Dermis blood vessel endothelial cell (primary cell): ENCODE results near the gene GPR55. TPM values are rescaled to one million over a fixed set of nuclear protein-coding genes. Genes with fewer than 3 reads are reported as not detected.
"Not testable (repeated sequence)": the region's sequence is repeated elsewhere in the genome, so short reads cannot be mapped to it uniquely, and the experiment has no call there.

ENCODE experiments used
- DNase-seq: peaks from one replicate; pipeline ENCODE4 v3.0.0; 2010
- total RNA-seq: library from RNA; depleted of rRNA; stranded (reverse); fragments of >200 nt; gene quantifications from 2 replicates; pipeline ENCODE4 v1.2.3, GENCODE V29; 2014

GPR55 gene, protein sequence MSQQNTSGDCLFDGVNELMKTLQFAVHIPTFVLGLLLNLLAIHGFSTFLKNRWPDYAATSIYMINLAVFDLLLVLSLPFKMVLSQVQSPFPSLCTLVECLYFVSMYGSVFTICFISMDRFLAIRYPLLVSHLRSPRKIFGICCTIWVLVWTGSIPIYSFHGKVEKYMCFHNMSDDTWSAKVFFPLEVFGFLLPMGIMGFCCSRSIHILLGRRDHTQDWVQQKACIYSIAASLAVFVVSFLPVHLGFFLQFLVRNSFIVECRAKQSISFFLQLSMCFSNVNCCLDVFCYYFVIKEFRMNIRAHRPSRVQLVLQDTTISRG
- total RNA-seq: not detected in 2 replicates

DNA sequence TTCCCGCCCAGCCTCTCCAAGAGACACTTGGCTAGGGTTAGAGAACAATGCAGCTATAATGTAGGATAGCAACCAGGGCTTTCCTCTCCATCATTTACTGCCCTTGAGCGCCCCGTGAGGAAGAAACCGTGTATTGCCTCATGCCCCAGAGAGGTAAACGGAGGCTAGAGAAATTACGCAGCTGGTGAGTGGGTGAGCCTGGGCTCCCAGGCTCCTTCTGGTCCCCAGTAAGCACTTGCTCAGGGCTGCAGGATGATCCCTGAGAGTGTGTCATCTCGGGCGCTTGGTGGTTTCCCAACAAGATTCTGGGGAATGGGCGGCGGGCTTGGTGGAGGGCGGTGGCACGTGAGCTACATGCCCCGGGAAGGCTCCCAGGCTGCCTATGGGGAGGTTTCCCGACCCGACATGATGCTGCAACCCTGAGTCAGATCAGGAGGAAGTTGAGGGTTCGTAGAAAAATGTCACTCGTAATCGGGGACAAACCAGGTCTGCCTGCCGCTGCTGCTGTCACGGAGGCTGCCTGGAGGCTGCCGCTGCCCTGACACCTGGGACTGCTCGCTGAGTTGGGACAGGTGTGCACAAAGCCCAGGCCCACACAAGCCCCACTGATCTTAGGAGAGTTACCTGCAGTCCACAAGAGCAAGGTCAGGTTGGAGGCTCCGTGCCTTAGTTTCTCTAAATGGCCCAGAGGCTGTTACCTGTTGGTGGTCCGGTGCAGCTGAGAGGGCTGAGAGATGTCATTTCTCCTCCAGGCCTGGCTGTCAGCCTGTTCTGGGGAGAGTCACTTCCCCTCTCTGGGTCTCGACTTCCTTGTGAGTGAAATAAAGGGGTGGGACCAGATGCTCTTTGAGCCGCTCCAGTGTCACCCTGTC, at the start of gene GPR55:
Gene GPR55 (minus strand): TSS at position 773 of the 872 bp plus-strand sequence. CDS start 14,280 bp downstream, outside the sequence.
- peak; percentile 6 for DNase-seq

DNA sequence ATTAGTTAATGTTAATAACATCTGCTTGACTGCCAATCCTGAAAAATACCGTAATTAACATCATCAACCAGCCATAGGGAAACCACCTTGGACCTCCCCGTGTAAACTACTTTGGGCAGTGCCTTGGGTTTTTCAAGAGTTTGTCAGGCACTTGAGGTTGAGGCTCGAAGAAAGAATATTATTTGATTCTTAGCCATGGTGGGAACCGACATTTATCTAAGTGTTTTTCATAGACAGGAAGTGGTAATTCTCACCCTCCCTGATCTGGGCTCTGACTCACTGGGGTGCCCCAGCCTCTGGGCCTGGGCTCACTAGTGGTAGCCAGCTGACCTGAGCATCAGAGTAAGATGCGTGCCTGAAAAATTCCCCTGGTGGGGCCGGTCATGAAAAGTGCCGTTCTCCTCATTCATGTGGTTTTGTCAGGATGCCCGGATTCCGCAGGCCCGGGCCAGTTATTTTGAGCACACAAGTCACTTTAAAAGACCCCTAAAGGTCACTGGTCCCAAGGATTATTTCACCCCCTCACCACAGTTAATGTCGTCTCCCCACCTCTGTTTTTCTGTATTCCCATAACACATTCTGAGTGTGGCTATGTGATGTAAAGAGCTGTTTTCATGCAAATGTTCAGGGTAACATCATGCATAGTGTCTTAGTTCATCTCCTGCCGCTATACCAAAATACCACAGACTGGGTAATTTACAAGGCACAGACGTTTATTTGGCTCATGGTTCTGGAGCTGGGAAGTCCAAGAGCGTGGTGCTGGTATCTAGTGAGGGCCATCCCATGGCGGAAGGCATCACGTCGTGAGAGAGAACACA, 49.3 kb upstream of the GPR55 start:
- DNase-seq: no peak

DNA sequence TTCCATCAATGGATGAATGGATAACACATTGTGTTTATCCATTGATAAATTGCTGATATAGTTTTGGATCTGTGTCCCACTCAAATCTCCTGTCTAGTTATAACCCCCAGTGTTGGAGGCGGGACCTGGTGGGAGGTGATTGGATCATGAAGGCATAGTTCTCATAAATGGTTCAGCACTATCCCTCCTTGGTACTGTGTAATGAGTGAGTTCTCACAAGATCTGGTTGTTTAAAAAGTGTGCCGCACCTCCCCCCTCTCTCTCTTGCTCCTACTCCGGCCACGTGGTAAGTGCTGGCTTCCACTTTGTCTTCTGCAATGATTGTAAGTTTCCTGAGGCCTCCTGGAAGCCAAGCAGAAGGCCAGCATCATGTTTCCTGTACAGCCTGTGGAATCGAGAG, 47.0 kb upstream of the GPR55 start:
- no peak for DNase-seq

DNA sequence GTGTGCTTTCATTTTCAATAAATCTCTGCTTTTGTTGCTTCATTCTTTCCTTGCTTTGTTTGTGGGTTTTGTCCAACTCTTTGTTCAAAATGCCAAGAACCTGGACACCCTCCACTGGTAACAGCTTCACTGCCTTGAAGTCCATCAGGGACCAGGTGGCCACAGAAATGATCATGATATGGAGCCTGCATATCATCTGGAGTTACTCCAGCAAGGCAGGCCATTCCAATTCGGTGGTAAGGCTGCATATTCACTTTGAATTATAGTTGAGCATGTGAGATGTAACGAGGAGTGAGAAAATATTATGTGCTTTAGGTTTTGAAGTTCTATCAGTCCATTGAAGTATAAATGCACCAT, 44.6 kb upstream of the GPR55 start:
- DNase-seq: no peak

DNA sequence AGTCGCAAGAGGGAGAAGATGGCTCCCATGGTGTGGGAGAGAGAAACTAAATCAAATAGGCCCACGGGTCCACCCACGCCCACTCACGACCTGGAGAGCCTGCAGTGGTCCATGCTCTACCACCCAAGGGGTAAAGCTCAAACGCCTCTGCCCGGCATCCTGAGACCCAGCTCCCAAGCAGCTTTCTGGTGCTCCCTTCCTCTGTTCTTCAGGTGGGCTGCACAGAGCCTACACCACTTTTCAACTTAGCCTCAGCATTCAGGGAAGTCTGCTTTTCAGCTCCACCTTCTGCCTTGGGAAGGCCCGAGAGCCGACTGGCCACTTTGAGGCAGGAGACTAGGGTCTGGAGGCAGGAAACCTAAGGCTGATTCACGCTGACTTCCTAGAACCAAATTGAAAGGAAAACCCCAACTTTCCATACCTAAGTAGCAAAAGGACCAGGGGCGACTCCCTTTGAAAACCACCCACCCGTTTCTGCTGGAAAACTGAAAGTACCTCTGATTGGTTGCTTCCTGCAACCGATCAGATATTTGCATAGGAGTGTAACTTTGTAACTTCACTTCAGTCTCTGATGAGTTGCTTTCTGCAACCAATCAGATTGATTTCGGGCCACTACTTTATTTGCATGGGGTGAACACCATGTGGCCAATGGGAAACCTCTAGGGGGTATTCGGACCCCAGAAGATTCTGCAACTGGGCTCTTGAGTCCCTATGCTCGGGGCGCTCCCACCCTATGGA, 44.0 kb upstream of the GPR55 start:
- DNase-seq: no peak

DNA sequence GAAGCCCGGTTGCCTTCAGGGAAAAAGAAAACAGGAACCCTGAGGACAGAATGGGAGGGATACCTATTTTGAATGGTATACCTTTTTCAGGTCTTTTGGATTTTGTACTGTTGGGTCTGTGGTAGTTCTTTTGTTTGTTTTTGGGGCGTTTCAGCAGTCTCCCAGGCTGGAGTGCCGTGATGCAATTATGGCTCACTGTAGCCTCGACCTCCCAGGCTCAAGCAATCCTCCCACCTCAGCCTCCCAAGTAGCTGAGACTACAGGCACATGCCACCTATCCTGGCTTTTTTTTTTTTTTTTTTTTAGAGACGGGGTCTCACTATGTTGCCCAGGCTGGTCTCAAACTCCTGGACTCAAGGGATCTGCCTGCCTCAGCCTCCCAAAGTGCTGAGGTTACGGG, 43.3 kb upstream of the GPR55 start:
- DNase-seq: not testable (repeated sequence)

DNA sequence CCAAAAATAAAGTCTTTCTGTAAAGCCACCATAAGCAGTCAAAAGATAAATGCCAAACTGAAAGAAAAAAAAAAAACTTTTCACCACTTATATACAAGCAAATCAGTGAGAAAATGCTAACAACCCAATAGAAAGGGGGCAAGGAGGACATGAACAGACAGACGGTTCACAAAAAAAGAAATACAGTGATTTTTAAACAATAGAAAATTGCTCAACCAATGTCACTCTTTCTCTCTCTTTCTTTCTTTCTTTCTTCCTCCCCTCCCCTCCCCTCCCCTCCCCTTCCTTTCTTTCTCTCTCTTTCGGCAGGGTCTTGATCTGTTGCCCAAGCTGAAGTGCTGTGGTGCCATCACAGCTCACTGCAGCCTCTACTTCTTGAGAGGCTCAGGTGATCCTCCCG, 42.1 kb upstream of the GPR55 start:
- DNase-seq: no peak

DNA sequence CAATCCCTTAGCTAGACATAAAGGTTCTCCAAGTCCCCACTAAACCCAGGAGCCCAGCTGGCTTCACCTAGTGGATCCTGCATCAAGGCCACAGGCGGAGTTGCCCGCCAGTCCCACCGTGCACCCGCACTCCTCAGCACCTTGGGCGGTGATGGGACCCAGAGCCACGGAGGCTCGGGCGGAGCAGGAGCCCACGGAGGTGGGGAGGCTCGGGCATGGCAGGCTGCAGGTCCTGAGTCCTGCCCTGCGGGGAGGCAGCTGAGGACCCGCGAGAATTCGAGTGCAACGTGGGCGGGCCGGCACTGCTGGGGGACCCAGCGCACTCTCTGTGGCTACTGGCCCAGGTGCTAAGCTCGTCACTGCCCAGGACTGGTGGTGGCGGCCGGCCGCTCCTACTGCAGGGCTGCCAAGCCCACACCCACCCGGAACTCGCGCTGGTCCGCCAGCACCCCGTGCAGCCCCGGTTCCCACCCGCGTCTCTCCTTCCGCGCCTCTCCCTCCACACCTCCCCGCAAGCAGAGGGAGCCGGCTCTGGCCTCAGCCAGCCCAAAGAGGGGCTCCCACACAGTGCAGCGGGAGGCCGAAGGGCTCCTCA, 39.2 kb upstream of the GPR55 start:
- no peak for DNase-seq

DNA sequence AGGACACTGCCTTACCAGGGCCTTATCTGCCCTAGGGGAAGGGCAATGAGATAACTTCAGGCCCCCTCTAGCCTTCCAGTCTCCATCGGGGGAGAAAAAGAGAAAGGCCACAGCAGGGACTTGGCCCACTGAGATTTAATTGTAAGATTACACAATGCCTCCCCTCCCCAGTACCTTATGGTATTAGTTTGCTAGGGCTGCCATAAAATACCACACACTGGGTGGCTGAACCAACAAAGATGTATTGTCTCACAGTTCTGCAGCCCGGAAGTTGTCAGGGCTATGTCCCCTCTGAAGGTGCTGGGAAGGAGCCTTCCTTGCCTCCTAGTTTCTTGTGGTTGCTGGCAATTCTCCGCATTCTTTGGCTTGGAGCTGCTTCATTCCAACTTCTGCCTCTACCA, 36.0 kb upstream of the GPR55 start:
- no peak for DNase-seq

DNA sequence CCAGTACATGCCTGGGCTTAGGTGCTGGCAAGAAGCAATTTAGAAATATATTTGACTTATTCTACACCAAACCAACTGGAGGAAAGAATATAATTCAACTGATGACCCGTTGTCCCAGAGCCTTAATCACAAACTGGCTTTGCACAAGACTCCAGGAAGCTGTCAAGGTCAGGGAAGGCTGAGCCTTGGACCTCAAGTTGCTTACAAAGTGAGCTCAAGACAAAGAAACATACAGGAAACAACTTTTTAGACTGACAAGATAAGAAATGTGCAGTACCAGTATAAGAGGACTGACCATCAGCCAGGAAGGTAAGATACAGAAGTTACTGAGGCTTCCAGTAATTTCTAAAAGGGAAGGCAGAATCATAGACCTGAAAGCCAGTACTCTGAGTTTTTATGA, 35.0 kb upstream of the GPR55 start:
- DNase-seq: no peak

DNA sequence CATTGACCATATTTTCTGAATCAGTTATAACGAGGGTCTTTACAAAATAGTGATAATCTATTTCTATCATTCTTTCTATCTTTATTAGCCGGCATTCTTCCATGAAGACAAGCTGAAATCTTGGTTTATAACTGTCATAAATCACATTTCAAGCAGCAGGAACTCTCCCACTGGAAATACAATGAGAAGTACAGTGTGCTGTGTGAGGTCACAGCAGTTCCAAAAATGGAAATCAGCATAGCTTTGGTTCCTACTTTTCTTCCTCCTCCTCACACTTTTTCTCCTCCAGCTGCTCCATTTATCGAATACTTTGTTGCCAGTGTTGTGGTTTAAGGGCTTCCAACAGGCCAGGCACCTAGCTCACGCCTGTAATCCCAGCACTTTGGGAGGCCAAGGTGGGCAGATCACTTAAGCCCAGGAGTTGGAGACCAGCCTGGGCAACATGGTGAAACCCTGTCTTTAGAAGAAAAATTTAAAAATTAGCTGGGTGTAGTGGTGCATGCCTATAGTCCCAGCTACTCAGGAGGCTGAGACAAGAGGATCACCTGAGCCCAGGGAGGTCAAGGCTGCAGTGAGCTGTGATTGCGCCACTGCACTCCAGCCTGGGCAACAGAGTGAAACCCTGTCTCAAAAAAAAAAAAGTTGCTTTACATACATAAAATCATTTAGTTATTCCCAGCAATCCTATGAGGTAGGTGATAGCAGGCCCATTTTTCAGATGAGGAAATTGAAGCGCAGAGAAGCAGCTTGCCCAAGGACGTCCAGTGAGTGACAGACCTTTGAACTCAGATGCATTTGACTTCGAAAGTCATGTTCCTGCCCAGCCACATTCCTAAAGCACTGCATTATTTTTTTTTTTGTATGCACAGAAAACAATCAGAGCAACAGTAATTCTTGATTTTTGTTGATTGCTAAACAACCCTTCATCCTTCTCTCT, 34.0 kb upstream of the GPR55 start:
- no peak for DNase-seq

DNA sequence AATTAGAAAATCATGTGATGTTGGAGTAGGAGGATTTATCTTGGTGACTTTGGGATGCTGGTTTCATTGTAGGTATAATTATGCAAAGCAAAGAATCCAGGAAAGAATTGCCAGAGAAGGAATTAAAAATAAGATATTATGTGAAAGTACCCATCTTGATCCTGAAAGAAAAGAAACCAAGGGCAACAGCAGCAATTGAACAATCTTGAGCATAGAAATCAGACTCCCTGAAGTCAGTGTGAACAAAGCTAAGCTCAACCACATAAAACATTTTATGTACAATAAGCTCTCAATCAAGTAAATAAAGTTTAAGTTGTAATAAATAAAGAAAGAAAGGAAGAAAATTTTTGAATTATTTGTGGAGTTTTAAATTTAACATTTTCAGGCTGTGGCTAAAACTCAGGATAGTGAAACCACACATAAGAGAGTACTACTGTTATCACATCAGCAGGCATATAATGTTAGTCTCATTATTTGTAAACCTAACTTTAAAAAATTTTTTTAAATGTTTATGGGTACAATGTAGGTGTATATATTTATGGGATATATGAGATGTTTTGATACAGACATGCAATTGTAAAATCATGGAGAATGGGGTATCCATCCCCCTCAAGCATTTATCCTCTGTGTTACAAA, 32.8 kb upstream of the GPR55 start:
- no peak for DNase-seq

DNA sequence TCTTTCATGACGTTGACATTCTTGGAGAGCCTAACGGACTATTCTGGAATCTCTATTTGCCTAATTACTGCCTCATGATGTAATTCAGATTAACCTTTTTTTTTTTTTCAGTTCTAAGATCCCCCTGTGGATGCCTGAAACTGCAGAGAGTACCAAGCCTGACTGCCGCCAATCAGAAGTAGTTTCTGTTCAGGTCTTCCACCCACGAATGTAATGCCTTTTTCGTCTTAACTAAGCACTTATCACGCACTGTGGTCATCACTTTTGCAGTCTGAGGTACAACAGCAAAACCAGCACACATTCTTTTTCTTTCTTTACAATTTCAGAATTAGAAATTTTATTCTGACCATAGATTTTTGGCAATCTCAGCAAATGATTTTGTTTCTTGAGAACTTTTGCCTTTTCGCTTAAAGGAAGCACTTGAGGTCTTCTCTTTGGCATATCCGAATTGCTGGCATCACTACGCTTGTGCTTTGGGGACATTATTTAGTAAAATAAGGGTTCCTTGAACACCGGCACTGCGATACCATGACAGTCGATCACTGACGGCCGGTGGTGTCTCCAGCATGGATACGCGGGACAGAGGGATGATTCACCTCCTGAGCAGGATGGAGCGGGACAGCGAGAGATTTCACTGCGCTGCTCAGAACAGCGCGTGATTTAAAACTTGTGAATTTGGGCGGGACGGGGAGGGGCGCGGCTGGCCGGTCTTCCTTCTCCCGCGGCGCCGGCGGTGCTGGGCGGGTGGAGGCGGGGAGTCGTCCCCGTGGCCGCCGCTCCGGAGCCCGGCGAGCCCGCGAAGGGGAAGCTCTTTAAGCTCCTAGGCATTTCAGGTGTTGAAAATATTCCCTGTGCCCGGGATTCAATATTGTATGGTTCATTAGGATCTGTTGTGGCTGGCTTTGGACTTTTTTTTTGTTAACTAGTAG, 32.0 kb upstream of the GPR55 start:
- DNase-seq: peak; percentile 14

DNA sequence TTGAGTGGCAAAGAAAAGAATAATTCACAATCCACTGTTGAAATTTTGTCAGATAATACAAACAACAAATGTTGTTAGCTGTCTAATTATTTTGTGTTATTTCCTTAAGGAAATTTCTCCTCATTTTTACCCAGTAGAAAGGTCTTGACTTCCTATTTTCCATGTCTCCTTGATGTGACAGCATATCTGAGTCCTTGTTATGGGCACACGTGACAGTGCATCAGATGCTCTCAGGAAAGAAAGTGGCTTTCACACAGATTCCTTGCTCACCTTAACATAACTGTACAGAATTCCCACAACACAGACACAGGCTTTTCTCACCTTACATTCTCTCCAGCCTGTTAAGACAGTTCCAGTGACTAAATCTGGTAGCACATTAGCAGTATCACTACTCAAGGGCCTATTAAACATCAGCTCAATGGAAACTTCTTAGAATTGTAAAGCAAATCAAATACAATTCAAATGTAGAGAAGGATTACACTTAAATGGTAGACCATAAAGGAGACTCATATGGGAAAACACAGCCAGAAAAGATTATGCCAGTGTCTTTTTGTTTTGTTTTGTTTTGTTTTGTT, 30.2 kb upstream of the GPR55 start:
- DNase-seq: no peak

DNA sequence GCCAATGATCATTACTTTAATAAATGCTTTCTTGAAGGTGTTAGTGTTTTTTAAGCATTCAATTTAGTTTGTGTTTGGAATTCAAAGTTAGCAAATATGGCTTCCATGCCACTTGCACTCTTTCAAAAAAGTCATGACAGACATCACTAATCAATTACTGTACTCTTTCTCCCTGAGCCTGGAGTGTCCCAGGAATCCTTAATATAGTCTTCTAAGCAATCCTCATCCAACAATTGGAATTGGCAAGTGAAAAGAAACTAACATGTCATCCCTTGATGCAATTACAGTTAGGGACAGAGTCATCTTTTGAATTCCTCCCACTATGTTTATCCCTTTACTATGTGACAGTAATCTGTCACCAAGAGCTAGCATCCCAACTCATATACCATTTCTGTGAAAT, 29.7 kb upstream of the GPR55 start:
- no peak for DNase-seq

DNA sequence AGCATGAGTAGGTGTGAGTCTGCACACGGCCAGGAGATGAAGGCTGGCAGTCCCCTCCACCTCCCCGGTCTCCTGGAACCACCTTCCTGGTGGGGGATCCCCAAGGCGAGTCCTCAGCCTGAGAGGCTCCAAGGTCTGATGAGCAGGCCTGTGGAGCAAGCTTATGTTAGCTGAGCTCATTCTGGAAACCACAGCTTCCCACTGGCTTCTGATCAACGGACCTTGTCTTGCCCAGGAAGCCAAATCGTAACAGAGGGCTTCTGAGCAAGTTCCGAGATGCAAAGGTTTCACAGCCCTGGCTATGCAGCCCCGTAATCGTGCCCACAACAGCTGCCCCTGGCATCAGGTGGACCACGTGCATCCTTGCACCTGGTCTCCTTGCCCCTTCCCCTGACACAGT, 28.8 kb upstream of the GPR55 start:
- no peak for DNase-seq

DNA sequence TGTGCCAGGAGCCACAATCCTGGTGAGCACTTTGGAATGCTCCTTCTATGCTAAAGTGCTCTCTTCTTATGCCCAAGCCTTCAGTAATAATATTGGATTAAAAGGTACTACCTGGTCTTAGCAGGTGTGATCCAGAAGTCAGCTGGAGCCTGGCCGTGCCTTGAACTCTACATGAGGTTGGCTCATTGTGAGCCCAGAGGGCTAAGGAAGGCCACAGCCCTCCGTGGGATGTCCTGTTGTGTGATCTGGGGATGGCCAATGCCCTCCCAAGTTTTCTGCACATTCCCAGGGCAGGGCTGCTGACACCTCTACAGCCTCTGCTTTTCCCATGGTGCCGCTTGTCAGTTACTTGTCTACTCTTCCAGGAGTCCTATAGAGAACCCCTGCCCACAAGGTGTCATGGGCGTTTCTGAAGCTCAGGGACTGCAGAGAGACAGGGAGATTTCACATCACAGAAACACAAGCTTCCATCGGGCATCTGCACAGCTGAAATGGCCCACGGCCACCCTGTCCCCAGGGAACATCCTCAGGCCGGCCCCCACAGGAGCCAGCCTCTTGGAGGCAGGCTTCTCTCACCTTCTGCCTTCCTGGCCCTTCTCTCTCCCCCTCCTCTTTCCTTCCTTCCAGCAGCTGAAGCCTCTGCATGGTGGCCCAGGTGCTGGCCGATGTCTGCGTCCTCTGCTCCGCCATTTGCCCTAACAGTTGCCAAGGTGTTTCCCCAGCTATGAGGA, 27.3 kb upstream of the GPR55 start:
- DNase-seq: no peak

DNA sequence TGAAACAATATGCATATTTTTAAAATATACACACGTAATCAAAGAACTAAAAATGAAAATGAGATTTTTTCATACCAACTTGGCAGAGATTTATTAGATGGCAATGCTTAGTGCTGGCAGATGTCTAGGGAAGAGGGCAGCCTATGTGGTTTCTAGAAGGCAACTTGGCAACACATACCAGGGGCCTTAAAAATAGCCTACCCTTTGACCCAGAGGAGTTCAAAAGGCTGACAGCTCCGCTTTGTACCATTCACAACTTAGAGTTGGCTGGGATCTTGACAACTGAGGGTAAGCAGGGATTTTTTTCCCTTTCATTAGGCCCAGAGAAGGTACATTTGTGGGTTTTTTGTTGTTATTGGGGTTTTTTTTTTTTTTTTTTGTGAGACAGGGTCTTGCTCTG, 26.4 kb upstream of the GPR55 start:
- no peak for DNase-seq
